NCI-H1417 (cell line): ENCODE results near the gene IL5.
"Not testable (repeated sequence)": the region's sequence is repeated elsewhere in the genome, so short reads cannot be mapped to it uniquely, and the experiment has no call there.

ENCODE experiments used
- DNase-seq, 3 experiments: peaks; one replicate each; lab custom pipeline; 2025; lab: John Stamatoyannopoulos, UW

IL5 gene

DNA sequence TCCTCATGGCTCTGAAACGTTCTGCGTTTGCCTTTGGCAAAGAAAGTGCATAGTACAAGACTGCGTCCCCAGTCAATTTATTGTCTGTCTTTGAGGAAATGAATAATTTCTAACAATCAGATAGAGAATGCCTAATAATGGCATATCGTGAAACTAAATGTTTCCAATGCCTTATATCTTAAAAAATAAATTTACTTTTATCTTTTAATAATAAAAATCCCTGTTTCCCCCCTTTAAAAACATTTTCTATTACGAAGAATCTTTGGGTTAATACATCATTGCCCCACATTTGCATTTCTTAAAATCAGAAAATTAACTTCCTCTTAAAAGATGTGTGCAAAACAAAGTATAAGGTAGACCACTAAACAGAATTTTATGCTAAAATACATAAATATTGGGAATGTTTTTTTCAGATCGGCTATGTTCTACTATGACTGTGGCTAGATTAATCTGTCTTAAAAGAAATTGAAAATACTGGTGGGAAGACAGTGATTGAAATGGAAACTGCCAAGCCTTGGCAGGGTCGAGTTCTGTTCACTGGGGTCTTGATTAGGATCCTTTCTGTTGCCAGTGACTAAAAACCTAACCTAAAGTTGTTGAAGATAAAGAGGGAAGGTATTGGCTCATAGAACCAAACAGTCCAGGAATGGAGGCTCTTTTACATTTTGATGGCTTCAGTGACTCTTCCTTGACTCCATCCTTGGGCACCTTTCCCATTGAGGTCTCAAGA is at the start of gene IL5:
Gene IL5, minus strand, starts transcription at position 51 of the 730 bp plus-strand sequence. Its CDS starts 44 bp downstream, at position 7.
- no peak for DNase-seq

DNA sequence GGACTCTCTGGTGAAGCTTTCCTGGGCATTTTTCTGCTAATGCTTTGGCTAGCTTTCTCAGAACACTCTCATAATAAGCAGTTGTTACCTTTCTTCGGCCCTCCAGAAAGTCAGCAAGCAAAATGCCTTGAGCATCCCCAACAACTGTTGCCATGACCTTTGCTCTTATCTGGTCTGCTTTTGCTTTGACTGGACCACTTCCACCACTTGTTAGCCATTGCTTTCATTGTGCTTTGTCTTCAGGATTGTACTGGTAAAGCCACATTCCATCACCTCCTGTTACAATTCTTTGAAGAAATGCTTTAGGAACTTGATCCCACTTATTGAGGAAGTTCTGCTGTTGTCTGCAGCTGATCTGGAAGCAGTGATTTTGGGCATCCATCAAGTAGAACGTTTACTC is 49.2 kb upstream of the IL5 start:
- no peak for DNase-seq

DNA sequence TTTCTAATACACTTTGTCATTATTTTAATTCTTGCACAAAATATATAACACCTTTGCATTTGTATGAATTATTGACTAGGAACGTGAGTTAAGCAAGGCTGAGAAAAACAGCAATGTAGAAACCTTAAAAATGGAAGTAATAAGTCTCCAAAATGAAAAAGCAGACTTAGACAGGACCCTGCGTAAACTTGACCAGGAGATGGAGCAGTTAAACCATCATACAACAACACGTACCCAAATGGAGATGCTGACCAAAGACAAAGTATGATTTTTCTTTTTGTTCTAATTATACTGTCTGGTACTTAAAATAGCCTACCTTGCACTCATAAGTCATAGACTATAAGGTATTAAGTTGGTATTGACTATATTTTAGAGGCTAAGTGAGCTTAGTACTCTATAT is 47.8 kb upstream of the IL5 start:
- DNase-seq: no peak

DNA sequence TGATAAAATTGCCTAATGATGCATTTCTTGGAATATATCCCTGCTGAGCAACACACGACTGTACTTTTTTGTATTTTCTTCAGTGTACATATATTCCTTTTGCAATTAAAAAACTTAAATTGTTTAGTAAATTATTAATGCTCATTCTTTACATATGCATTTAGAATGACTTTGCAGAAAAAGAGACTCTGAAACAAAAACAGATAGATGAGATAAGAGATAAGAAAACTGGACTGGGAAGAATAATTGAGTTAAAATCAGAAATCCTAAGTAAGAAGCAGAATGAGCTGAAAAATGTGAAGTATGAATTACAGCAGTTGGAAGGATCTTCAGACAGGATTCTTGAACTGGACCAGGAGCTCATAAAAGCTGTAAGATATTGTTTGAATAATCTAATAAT is 46.1 kb upstream of the IL5 start:
- no peak for DNase-seq

DNA sequence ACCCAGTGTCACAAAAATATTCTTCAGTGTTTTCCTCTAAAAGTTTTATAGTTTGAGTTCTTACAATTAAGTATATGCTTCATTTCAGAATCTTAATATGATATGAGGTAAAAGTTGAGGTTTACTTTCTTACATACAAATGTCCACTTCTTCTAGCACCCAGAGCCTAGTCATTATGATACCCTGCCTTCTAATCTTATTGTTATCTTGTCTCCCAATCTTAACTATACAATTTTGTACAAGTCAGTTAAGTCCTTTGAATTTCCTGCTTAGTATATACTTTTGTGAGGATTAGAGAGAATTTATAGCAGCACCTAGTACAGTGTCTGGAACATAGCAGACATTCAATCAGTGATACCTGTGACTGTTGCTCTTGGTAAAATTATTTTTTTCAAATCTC is 42.7 kb upstream of the IL5 start:
- DNase-seq: no peak

DNA sequence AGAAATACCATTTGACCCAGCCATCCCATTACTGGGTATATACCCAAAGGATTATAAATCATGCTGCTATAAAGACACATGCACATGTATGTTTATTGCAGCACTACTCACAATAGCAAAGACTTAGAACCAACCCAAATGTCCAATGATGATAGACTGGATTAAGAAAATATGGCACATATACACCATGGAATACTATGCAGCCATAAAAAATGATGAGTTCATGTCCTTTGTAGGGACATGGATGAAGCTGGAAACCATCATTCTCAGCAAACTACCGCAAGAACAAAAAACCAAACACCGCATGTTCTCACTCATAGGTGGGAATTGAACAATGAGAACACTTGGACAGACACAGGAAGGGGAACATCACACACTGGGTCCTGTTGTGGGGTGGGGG is 41.2 kb upstream of the IL5 start:
- not testable (repeated sequence) for DNase-seq

DNA sequence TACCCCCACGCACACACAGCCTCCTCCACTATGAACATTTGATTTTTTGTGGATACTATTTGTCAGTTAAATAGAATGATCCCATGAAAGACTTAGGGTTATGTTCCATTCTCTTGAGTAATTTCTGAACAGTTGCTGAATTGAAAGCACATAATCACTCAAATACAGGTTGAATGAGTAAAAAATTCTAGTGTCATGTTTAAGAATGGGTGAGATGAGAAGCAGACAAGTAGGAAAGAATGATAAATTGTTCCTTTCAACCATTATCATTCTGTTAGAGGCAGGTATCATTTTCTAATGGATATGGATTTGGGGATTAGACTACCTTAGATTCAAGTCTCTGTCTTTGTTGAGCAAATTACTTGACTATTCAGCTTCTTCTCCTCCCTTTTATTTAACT is 32.8 kb upstream of the IL5 start:
- no peak for DNase-seq

DNA sequence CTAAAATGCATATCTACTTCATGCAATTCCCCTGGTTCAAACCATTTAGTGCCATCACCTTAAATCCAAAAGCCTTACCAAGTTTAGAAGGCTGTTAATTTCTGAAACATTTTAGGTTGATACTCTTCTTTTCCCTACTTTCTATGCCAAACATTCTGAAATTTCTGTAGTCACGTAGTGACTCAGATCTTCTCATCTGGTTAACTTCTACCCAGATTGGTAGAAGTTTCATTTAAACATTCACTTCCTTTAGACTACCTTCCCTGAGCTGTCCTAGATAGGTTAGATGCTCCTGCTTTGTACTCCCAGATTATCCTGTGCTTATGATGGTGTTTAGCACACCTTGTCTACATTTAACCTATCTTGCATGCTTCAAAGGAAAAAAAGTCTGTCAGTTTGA is 23.3 kb upstream of the IL5 start:
- DNase-seq: no peak

DNA sequence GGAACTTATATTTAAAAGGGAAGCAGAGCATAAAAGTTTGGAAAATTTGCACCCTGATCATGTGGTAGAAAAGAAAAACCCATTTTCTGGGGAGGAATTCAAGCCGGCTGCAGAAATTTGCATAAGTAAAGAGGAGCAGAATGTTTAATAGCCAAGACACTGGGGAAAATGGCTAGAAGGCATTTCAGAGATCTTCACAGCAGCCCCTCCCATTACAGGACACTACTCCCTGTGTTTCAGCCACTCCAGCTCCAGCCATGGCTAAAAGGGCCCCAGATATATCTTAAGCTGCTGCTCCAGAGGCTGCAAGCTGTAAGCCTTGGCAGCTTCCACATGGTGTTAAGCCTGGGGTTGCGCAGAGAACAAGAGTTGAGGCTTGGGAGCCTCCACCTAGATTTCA is 21.2 kb upstream of the IL5 start:
- DNase-seq: not testable (repeated sequence)

DNA sequence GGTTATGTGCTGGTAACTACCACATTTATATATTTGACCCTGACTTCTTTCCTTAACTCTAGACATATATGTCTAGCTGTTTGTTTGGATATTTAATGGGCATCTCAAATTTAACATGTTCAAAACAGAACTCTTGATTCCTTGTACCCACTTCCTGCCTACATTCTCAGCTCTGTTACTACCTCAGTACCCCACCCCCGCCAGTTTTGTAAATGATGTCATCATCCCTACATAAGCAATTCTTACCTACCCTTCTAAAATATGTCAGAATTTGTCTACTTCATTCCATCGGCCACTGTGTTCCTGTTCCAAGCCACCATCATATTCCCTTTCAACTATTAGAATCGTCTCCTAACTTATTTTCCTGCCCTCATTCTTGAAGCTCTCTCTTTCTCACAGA is 18.3 kb upstream of the IL5 start:
- DNase-seq: no peak

DNA sequence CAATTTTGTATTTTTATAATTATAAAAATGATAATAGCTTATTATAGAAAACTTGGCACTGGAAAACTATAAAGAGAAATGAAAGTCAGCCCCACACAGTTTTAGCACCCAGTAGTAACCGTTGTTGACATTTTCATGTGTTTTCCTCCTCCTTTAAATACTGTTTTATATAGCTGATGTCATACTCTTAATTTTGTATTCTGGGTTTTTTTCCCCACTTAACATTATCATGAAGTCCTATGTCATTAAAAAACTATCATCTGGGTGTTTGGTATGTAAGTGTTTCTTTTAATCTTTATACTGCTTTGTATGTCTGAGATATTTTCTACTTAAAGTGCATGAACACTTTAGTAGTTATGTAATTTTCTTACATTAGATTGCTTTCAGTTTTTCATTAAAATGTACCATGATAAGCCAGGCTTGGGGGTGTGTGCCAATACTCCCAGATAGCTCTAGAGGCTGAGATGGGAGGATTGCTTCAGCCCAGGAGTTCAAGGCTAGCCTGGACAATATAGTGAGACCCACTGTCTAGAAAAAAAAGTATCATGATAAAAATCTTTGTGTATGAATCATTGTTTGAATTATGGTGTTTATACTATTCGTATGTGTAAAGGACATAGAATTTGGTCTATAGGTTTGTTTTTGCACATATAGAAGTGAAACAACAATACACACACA is 16.2 kb upstream of the IL5 start:
- no peak for DNase-seq

DNA sequence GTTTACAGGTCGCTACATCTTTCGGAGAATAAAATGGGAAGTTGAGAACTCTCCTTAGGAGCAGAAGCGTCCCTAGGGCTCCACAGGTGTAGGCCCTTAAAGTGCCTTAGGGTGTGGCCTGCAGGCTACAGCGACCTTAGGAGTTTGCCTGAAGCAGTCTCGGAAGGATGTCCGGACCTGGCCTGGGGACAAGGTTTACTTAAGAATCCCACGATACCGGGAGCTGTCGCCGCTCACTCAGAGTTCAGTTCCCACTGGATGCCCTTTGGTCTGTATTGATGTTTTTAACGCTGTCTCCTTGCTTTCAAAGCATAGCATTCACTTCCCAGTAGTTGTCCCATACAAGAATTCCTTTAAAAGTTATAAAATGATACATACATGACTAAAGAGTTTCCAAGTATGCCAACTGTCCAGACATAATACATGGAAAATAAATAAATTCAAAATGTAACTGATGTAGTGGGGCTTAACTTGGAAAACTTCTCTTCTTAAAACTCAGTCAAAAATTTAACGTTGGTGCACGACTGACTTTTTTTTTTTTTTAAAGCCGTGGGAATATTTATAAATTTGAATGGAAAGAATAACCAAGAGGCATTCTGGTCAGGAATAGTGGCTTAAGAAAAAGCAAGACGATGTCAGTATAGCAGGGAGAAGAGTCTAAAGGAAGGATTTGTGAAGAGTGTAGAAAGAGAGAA is 14.3 kb upstream of the IL5 start:
- peak in 2 of 3 experiments; percentile 29 to 67 for DNase-seq

DNA sequence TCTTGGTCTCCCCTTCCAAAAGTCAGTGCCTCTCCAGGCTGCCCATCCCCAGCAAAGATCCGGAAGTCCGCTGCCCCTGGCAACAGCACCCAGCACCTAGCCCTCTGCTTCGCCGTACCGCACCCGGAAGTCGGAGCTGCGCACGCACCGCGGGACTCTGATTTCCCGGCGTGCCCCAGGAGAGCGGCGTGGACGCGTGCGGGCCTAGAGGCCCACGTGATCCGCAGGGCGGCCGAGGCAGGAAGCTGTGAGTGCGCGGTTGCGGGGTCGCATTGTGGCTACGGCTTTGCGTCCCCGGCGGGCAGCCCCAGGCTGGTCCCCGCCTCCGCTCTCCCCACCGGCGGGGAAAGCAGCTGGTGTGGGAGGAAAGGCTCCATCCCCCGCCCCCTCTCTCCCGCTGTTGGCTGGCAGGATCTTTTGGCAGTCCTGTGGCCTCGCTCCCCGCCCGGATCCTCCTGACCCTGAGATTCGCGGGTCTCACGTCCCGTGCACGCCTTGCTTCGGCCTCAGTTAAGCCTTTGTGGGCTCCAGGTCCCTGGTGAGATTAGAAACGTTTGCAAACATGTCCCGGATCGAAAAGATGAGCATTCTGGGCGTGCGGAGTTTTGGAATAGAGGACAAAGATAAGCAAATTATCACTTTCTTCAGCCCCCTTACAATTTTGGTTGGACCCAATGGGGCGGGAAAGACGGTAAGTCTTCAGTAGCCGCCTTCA is 13.6 kb upstream of the IL5 start, which contains the start of gene RAD50:
Gene RAD50, plus strand, starts transcription at position 215 of the 715 bp plus-strand sequence. Its CDS starts 348 bp downstream, at position 563.
- DNase-seq: peak; percentile 82 to 94 (median 92)

DNA sequence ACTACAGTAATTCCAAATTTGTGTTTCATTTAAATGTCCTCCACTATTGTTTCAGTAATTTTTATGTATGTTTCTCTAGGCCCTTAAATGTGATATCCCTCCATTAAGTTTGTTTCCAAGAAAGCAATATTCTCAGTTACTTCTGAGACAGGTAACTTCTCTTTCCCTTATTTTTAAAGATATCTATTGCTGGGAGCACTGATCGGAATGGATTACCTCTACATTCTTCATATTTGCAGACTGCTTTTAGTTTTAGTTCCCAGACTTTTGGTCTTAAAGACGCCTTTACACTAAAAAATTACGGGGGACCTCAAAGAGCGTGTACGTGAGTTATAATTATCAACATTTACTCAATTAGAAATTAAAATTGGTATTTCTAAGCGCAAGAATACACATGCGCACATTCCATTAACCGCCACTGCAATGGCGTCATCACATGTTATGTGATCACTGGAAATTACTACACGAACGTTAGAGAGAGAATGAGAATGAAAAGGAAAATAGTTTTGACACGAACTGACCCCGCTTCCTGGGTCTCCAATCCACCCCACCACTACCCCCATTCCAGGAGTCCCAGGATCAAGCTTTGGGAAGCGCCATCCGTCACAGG is 12.9 kb upstream of the IL5 start:
- DNase-seq: peak in 1 of 3 experiments; percentile 88

DNA sequence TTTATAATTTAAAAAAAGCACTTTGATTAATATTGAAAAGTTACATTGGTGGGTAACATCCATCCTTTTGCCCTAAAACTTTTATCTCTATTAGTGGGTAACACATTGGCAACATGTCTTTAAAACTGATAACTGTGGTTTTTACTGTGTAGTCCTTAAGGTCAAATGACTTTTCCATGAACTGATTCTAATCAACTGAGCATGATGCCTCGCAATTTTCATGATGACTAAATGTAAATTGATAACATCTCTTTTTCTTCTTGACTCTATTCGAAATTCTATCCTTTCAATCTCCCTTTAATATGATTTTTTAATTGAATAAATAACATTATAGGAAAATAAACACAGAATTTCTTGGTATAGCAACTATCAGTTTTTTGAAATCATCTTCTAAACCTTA is 6.3 kb upstream of the IL5 start:
- no peak for DNase-seq

DNA sequence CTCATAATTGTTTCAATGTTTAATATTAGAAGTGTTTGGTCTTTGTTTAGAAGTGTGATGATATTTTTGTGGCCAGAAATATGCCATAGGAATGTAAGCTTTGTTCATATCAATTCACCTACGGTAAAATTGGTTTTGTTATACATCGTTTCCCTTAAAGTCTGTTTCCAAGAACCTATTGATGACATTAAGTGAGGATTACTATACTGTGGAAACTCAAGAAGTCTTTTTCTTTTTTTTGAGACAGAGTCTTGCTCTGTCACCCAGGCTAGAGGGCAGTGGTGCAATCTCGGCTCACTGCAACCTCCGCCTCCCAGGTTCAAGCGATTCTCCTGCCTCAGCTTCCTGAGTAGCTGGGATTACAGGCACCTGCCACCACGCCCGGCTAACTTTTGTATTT is 5.5 kb upstream of the IL5 start:
- not testable (repeated sequence) for DNase-seq

DNA sequence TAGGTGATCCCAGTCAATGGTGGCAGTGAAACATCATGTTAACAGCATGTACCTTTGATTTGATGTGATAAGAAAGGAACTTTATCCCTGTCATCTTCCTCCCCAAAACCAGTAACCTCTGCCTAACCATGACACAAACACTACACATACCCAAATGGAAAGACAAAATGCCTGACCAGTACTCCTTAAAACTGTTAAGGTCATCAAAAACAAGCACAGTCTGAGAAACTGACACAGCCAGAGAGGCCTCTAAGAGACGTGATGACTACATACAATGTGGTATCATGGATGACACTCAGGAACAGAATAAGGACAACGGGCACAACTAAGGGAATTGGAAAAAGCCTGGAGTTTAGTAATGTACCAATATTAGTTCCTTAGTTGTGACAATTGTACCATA is 3.9 kb upstream of the IL5 start:
- DNase-seq: no peak

DNA sequence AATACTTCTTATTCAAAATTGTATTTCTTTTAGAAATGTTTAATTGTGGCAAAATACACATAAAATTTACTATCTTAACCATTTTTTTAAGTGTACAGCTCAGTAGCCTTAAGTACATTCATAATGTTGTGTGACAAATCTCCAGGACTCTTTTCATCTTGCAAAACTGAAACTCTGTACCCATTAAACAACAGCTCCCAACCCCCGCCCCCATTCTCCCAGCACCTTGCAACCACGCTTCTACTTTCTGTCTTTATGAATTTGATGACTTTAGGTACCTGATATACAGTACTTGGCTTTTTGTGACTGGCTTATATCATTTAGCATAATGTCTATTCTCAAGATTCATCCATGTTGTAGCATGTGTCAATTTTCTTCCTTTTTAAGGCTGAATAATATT is 2.8 kb upstream of the IL5 start:
- no peak for DNase-seq

DNA sequence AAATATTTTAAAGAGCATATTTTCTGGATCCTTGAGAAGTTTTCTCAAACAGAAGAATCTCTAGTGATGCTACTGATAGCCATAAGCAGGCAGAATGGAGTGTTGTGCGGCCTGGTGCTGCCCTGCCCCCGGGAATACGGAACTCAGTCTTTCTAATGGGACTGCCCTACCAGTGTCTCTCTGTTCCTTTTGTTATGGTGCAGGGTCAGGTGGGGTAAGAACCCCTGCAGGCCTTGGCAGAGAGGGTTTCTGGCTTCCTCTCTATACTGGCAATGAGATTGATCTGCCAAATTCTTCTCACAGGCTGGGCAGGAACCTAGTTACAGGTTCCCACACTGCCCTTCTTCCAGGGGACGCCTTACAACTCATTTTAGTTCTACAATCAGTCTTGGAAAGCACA is 2.6 kb downstream of the IL5 start:
- DNase-seq: no peak

DNA sequence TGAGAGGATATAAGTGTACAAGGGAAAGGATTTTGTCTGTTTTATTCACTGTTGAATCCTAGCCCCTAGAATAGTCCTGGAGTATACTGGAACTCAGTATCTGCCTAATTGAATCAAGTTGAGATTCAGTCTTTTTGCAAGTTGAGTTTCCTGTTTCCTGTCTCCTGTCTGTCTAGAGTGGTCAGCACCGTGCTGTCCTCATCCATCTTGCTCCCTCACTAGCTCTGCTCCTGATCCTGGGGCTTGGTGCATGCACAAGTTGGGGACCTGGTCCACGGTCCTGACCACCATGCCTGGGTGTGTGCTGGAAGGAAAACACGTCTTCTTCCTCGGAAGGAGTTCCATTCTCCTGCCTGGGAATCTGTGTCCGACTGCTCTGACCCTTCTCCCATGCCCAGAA is 3.2 kb downstream of the IL5 start:
- no peak for DNase-seq

DNA sequence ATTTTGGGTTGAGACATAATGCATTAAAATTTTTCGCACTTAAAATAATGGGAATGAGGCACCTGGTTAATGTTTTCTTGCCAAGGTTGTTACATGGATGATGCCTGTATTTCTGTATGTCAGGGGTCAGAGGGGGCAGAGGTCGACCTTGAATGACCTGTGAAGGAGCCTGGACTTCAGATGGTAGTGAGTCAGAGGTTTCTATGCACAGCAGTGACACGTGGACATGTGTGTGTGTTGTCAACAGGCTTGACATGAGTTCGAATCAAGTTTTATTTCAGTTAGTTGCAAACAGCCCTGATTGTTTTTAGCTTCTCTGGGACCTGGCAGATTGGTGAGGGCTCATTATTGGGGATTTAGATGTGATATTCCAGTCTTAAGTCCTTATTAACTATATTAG is 3.6 kb downstream of the IL5 start:
- DNase-seq: no peak

DNA sequence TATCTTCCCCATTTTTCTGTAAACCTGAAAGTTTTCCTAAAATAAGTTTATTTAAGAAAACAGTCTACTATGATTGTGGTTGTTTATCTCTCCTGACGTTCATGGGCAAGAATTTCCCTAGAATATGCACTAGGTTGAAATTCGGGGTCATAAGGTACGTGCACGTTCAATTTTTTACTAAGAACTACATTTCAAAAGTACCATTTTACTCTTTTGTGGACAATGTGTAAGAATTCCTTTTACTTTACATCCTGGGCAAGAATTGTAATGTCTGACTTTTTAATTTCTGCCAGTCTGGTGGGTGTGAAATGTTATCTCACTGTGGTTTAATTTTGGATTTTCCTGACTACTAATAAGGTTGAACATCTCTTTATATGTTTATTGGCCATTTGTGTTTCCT is 12.4 kb downstream of the IL5 start:
- DNase-seq: no peak
